Right lobe of liver (tissue), 4 donors: ENCODE measurements around the gene CHST11.

Experiments used
- POLR2A ChIP-seq: fragments of 450-650 bp; IDR thresholded peaks from one replicate; pipeline ENCODE4 v1.6.1; 2017; ENCODE audit warnings: antibody characterized with exemption, mild to moderate bottlenecking
- TF ChIP-seq, protein P1 (sequence below), 4 donors: fragments of 200-600 bp in 3 of 4; fragments of 450-650 bp in 1 of 4; IDR thresholded peaks; one replicate each; pipeline versions ENCODE4 v1.5.1 to v1.8.0; 2016 to 2022; ENCODE audit warnings: antibody characterized with exemption in 4 of 4, mild to moderate bottlenecking in 2 of 4
- donor health status: DM: no; HTN: no; CAD: no.
- donor health status: DM: no; HTN: no; CAD: no.
- donor health status: DM: no; HTN: yes; CAD: no.

DNA sequence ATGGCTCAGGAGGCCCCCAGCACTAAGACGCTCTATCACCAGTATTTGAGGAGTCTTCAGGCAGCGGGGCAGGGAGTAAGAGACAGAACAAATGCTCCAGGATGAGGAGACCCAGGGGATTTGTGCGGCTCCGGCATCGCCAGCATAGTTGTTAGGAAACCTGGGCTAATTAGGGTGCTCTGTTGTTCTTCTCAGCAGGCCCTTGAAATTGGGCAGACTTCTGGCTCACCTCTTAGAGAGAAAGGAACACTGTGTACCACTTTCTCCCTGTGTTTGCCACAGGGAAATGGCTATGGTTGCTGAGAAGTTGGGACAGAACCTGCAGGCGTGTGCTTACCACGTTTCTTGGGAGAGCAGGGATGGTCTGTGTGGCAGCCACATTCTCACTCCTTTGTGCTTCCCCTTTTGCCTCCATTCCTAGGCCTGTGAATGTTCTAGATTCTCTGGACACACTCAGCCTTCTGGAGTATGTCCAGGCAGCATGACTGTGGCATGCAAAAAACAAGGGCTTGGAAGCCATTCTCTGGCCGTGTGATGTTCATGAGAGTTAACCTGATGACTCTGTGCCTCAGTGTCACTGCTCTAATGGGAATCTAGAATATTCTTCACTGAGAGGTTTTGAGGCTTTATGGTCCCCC is 109.0 kb downstream of the CHST11 start:
- TF ChIP-seq, protein P1, sequence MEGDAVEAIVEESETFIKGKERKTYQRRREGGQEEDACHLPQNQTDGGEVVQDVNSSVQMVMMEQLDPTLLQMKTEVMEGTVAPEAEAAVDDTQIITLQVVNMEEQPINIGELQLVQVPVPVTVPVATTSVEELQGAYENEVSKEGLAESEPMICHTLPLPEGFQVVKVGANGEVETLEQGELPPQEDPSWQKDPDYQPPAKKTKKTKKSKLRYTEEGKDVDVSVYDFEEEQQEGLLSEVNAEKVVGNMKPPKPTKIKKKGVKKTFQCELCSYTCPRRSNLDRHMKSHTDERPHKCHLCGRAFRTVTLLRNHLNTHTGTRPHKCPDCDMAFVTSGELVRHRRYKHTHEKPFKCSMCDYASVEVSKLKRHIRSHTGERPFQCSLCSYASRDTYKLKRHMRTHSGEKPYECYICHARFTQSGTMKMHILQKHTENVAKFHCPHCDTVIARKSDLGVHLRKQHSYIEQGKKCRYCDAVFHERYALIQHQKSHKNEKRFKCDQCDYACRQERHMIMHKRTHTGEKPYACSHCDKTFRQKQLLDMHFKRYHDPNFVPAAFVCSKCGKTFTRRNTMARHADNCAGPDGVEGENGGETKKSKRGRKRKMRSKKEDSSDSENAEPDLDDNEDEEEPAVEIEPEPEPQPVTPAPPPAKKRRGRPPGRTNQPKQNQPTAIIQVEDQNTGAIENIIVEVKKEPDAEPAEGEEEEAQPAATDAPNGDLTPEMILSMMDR (IDR thresholded peaks at IDR 0.05), result no peak
- TF ChIP-seq POLR2A, result no peak
